GM19099 (cell line): ENCODE data around the gene ZKSCAN3.
A peak's percentile ranks its signal among the peaks of the same experiment; 100 is the strongest.

Experiments used
- POLR2A ChIP-seq: IDR thresholded peaks from 3 replicates; pipeline ENCODE4 v1.6.1; 2011; ENCODE audit warnings: low read depth; ENCODE audit not compliant: insufficient read length; ENCODE audit errors: extremely low read depth

Gene ZKSCAN3

GRCh38 chr6:28355743-28356665 lies 6.3 kb downstream of the ZKSCAN3 start:
- TF ChIP-seq POLR2A = no peak

GRCh38 chr6:28356666-28357020 lies 6.9 kb downstream of the ZKSCAN3 start:
- no peak for TF ChIP-seq POLR2A

GRCh38 chr6:28357036-28357435 lies 7.3 kb downstream of the ZKSCAN3 start:
- no peak for TF ChIP-seq POLR2A

GRCh38 chr6:28360961-28361360 lies 11.2 kb downstream of the ZKSCAN3 start:
- TF ChIP-seq POLR2A = no peak

- TF ChIP-seq POLR2A = no peak
Observed at GRCh38 chr6:28368522-28368921, 18.8 kb downstream of the ZKSCAN3 start.

GRCh38 chr6:28369463-28369862 lies 19.7 kb downstream of the ZKSCAN3 start:
- no peak for TF ChIP-seq POLR2A

- TF ChIP-seq POLR2A = no peak
Observed at GRCh38 chr6:28370440-28370839, 20.7 kb downstream of the ZKSCAN3 start.

- TF ChIP-seq POLR2A = no peak
Observed at GRCh38 chr6:28371280-28371679, 21.5 kb downstream of the ZKSCAN3 start.

GRCh38 chr6:28371706-28372451 lies 22.1 kb downstream of the ZKSCAN3 start:
- no peak for TF ChIP-seq POLR2A

GRCh38 chr6:28373925-28374324 lies 24.2 kb downstream of the ZKSCAN3 start:
- no peak for TF ChIP-seq POLR2A

- TF ChIP-seq POLR2A = no peak
Observed at GRCh38 chr6:28377879-28378278, 28.1 kb downstream of the ZKSCAN3 start.

- TF ChIP-seq POLR2A = no peak
Observed at GRCh38 chr6:28378644-28379043, 28.9 kb downstream of the ZKSCAN3 start.

GRCh38 chr6:28380381-28380780 lies 30.6 kb downstream of the ZKSCAN3 start:
- no peak for TF ChIP-seq POLR2A

GRCh38 chr6:28383235-28384142 lies 33.7 kb downstream of the ZKSCAN3 start:
- peak; percentile 54 for TF ChIP-seq POLR2A

- TF ChIP-seq POLR2A = no peak
Observed at GRCh38 chr6:28384143-28384533, 34.4 kb downstream of the ZKSCAN3 start.

GRCh38 chr6:28390688-28391087 lies 40.9 kb downstream of the ZKSCAN3 start:
- no peak for TF ChIP-seq POLR2A
